K562 (cell line): ENCODE measurements around the gene EBI3. TPM values are rescaled to one million over a fixed set of nuclear protein-coding genes. Genes with fewer than 3 reads are reported as not detected.

Source experiments
- ADNP ChIP-seq: fragments of 200-800 bp; sonication (Bioruptor generic); IDR thresholded peaks from 2 replicates; pipeline ENCODE4 v1.6.1; 2016; ENCODE audit warnings: missing genetic modification characterization, missing compliant biosample characterization
- ARNT ChIP-seq, 2 experiments: fragments of 450-650 bp; IDR thresholded peaks; 2 replicates each; pipeline ENCODE4 v1.6.1; 2016; ENCODE audit warnings: mild to moderate bottlenecking in 1 of 2
- BRCA1 ChIP-seq, 2 experiments: fragments of 450-650 bp in 1 of 2; sonication (generic) in 1 of 2; formaldehyde crosslinking in 1 of 2; IDR thresholded peaks; 2 replicates each; pipeline versions ENCODE4 v1.5.0 to v1.6.1; 2017 to 2020; ENCODE audit warnings: mild to moderate bottlenecking in 1 of 2, missing genetic modification reagents in 1 of 2
- CBFB ChIP-seq: sonication (generic); formaldehyde crosslinking; IDR thresholded peaks from 2 replicates; pipeline ENCODE4 v1.4.0; 2020; ENCODE audit warnings: mild to moderate bottlenecking, missing genetic modification reagents
- CEBPG ChIP-seq, 3 experiments: fragments of 200-800 bp in 1 of 3; sonication (Bioruptor generic) in 1 of 3; sonication (generic) in 1 of 3; formaldehyde crosslinking in 1 of 3; IDR thresholded peaks in 2 of 3; conservative IDR thresholded peaks in 1 of 3; 2 replicates each; pipeline versions ENCODE4 v1.6.1 to v1.8.0; 2016 to 2022; ENCODE audit warnings: missing compliant biosample characterization in 2 of 3, missing genetic modification characterization in 2 of 3, mild to moderate bottlenecking in 1 of 3, missing genetic modification reagents in 1 of 3
- CSDE1 ChIP-seq, 2 experiments: fragments of 450-650 bp; IDR thresholded peaks; 2 replicates each; pipeline ENCODE4 v1.6.1; 2016; ENCODE audit warnings: mild to moderate bottlenecking in 1 of 2
- CXXC5 ChIP-seq: fragments of 250-450 bp; sonication (Bioruptor Pico); IDR thresholded peaks from 2 replicates; pipeline ENCODE4 v1.8.0; 2022; ENCODE audit warnings: inconsistent platforms, mild to moderate bottlenecking, moderate library complexity
- EZH2 ChIP-seq: IDR thresholded peaks from 2 replicates; pipeline ENCODE4 v1.6.1; 2012; ENCODE audit warnings: low read depth, mild to moderate bottlenecking, inconsistent platforms, low read length, borderline replicate concordance
- FOS ChIP-seq: IDR thresholded peaks from 3 replicates; pipeline ENCODE4 v1.6.1; 2011; ENCODE audit not compliant: insufficient read length; ENCODE audit errors: extremely low read depth
- GABPB2 ChIP-seq: fragments of 250-450 bp; sonication (Bioruptor Pico); conservative IDR thresholded peaks from 2 replicates; pipeline ENCODE4 v1.5.1; 2021; ENCODE audit warnings: mild to moderate bottlenecking
- HIVEP1 ChIP-seq: fragments of 250-450 bp; sonication (Bioruptor Pico); IDR thresholded peaks from 2 replicates; pipeline ENCODE4 v1.4.0; 2020; ENCODE audit warnings: mild to moderate bottlenecking
- HLTF ChIP-seq: fragments of 450-650 bp; IDR thresholded peaks from 2 replicates; pipeline ENCODE4 v1.6.1; 2016
- KLF6 ChIP-seq: fragments of 250-450 bp; sonication (Bioruptor Pico); IDR thresholded peaks from 2 replicates; pipeline ENCODE4 v1.4.0; 2020; ENCODE audit warnings: mild to moderate bottlenecking, moderate library complexity, borderline replicate concordance
- PTRF ChIP-seq: fragments of 450-650 bp; IDR thresholded peaks from 2 replicates; pipeline ENCODE4 v1.6.1; 2016; ENCODE audit warnings: mild to moderate bottlenecking, missing genetic modification characterization, missing compliant biosample characterization
- SIN3B ChIP-seq: fragments of 450-650 bp; IDR thresholded peaks from 2 replicates; pipeline ENCODE4 v1.6.1; 2017; ENCODE audit warnings: low read depth, mild to moderate bottlenecking, moderate library complexity
- SNIP1 ChIP-seq: fragments of 450-650 bp; IDR thresholded peaks from 2 replicates; pipeline ENCODE4 v1.7.1; 2017; ENCODE audit warnings: low read depth, mild to moderate bottlenecking
- SP1 ChIP-seq: sonication (generic); formaldehyde crosslinking; IDR thresholded peaks from 2 replicates; pipeline ENCODE4 v1.8.1; 2022; ENCODE audit warnings: mild to moderate bottlenecking, missing genetic modification reagents
- ZBTB1 ChIP-seq: sonication (generic); formaldehyde crosslinking; IDR thresholded peaks from 2 replicates; pipeline ENCODE4 v1.8.1; 2023; ENCODE audit warnings: missing genetic modification reagents, low read depth, mild to moderate bottlenecking, borderline replicate concordance
- polyA plus RNA-seq, 8 experiments: library from polyadenylated mRNA; depleted of rRNA in 4 of 8; stranded (reverse) in 5 of 8; unstranded in 3 of 8; fragments of >200 nt; fragmentation: Nextera tagmentation in 2 of 8; fragmentation: Illumina TruSeq in 1 of 8; extraction: Ambion mirVana in 2 of 8; extraction: Trizol in 1 of 8; gene quantifications; 2 replicates each; pipeline versions ENCODE4 v1.2.1 to v1.2.3, GENCODE V29; 2011 to 2014; ENCODE audit warnings: inconsistent platforms in 1 of 8, missing spikeins in 1 of 8
- total RNA-seq, 7 experiments: library from RNA; depleted of rRNA in 6 of 7; stranded (reverse); fragments of >200 nt in 6 of 7; fragmentation: Illumina TruSeq in 2 of 7; extraction: Trizol in 2 of 7; gene quantifications; 2 replicates each; pipeline versions ENCODE4 v1.2.1 to v1.2.3, GENCODE V29; 2011 to 2021; ENCODE audit warnings: low replicate concordance in 1 of 7
- TF ChIP-seq, protein P1 (sequence below): conservative IDR thresholded peaks from 2 replicates; pipeline ENCODE4 v1.6.1; 2011; ENCODE audit warnings: low read depth, mild to moderate bottlenecking, low read length; ENCODE audit not compliant: control insufficient read depth
- TF ChIP-seq, protein P2 (sequence below), 2 experiments: fragments of 200-800 bp in 1 of 2; sonication (Bioruptor generic) in 1 of 2; sonication (generic) in 1 of 2; formaldehyde crosslinking in 1 of 2; IDR thresholded peaks in 1 of 2; conservative IDR thresholded peaks in 1 of 2; 2 replicates each; pipeline versions ENCODE4 v1.5.0 to v1.6.1; 2016 to 2020; ENCODE audit warnings: missing compliant biosample characterization in 1 of 2, missing genetic modification characterization in 1 of 2, missing genetic modification reagents in 1 of 2
- TF ChIP-seq, protein P3 (sequence below): fragments of 200-400 bp; formaldehyde crosslinking; IDR thresholded peaks from 2 replicates; pipeline ENCODE4 v1.6.1; 2017; ENCODE audit warnings: mild to moderate bottlenecking, low read depth, low read length, moderate library complexity

The EBI3 gene
- total and polyA plus RNA-seq, 9 of the 15 experiments (the other 6 are each of a cell fraction or from before 2014, with no cell fraction given), result 0.08 to 0.35 (median 0.22) TPM; not detected in 6

- TF ChIP-seq, protein P1, sequence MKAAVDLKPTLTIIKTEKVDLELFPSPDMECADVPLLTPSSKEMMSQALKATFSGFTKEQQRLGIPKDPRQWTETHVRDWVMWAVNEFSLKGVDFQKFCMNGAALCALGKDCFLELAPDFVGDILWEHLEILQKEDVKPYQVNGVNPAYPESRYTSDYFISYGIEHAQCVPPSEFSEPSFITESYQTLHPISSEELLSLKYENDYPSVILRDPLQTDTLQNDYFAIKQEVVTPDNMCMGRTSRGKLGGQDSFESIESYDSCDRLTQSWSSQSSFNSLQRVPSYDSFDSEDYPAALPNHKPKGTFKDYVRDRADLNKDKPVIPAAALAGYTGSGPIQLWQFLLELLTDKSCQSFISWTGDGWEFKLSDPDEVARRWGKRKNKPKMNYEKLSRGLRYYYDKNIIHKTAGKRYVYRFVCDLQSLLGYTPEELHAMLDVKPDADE, result no peak
- TF ChIP-seq CXXC5 (CRISPR knock-in tag), result peak; percentile 29; the same call in 1 of the 2 replicates
- TF ChIP-seq EZH2, result no peak
- no peak for TF ChIP-seq BRCA1 (IDR thresholded peaks at IDR 0.05)
- TF ChIP-seq BRCA1 (CRISPR knock-in tag; IDR thresholded peaks at IDR 0.05), result no peak
- no peak for TF ChIP-seq ZBTB1 (CRISPR knock-in tag)
- TF ChIP-seq CBFB (CRISPR knock-in tag), result no peak
- TF ChIP-seq SNIP1, result no peak
- no peak for TF ChIP-seq HIVEP1 (CRISPR knock-in tag)
- TF ChIP-seq, protein P2, sequence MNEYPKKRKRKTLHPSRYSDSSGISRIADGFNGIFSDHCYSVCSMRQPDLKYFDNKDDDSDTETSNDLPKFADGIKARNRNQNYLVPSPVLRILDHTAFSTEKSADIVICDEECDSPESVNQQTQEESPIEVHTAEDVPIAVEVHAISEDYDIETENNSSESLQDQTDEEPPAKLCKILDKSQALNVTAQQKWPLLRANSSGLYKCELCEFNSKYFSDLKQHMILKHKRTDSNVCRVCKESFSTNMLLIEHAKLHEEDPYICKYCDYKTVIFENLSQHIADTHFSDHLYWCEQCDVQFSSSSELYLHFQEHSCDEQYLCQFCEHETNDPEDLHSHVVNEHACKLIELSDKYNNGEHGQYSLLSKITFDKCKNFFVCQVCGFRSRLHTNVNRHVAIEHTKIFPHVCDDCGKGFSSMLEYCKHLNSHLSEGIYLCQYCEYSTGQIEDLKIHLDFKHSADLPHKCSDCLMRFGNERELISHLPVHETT (CRISPR knock-in tag; conservative IDR thresholded peaks at IDR 0.05 in 1 of 2, IDR thresholded peaks at IDR 0.05 in 1 of 2), result no peak
- no peak for TF ChIP-seq GABPB2 (CRISPR knock-in tag)
- no peak; the same call in none of the 2 replicates for TF ChIP-seq SP1 (CRISPR knock-in tag)
- TF ChIP-seq SIN3B, result no peak
- no peak for TF ChIP-seq KLF6
- TF ChIP-seq HLTF, result 0 out of 2 replicates have a peak, but pooled peaks have one; percentile 39
- 0 out of 4 replicates have a peak, but pooled peaks of 1 of the 2 experiments have one; percentile 22 for TF ChIP-seq CSDE1 (IDR thresholded peaks at IDR 0.05)
- TF ChIP-seq ARNT (IDR thresholded peaks at IDR 0.05), result no peak
- no peak for TF ChIP-seq FOS
- no peak for TF ChIP-seq CEBPG (CRISPR knock-in tag; IDR thresholded peaks at IDR 0.05)
- no peak for TF ChIP-seq CEBPG (tag; conservative IDR thresholded peaks at IDR 0.05 in 1 of 2, IDR thresholded peaks at IDR 0.05 in 1 of 2)
- peak; percentile 85 for TF ChIP-seq ADNP
- TF ChIP-seq, protein P3, sequence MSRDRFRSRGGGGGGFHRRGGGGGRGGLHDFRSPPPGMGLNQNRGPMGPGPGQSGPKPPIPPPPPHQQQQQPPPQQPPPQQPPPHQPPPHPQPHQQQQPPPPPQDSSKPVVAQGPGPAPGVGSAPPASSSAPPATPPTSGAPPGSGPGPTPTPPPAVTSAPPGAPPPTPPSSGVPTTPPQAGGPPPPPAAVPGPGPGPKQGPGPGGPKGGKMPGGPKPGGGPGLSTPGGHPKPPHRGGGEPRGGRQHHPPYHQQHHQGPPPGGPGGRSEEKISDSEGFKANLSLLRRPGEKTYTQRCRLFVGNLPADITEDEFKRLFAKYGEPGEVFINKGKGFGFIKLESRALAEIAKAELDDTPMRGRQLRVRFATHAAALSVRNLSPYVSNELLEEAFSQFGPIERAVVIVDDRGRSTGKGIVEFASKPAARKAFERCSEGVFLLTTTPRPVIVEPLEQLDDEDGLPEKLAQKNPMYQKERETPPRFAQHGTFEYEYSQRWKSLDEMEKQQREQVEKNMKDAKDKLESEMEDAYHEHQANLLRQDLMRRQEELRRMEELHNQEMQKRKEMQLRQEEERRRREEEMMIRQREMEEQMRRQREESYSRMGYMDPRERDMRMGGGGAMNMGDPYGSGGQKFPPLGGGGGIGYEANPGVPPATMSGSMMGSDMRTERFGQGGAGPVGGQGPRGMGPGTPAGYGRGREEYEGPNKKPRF, result no peak
- TF ChIP-seq PTRF (tag), result no peak
Measured at GRCh38 chr19:4197625-4198466, 31.5 kb upstream of the EBI3 start (continued).
